ENCODE data around the gene CCDC88B.

CCDC88B gene

DNA sequence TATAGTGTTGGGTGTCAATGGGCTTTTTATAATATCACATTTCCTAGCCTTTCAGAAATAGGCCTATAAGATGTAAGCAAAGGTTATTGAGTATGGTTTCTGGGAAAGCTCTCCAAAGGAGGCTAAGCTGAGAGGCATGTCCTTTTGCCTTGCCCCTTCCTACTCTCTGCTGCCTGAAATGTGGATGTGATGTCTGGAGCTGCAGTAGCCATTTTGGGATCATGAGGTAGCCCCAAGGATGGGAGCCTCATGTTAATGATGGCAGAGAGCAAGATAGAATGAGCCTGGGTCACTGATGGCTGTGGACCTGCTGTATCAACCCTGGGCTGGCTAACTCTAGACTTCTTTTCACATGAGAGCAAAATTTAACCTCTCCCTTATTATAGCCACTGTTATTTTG lies 47.9 kb downstream of the CCDC88B start:
- no peak for ATAC-seq (ENCODE audit: insufficient read depth, low read depth)
- Histone ChIP-seq H3K9ac (ENCODE audit: low read depth, low read length) (no peak overlapping the region), H3K27me3 (ENCODE audit: insufficient read depth, low read length, poor library complexity) (no peaks in the 10 kb centered on the region), H3K4me1 (ENCODE audit: insufficient read depth, low read length) (no peaks in the 10 kb centered on the region), H3K9me3 (ENCODE audit: insufficient read depth, low read length, severe bottlenecking) (no peaks in the 10 kb centered on the region), H3K4me3 (ENCODE audit: low read depth in 1 of 2, low read length in 2 of 2) (no peak overlapping the region), H2AFZ (ENCODE audit: low read depth, low read length) (no peak overlapping the region), H3K36me3 (ENCODE audit: insufficient read depth, low read length) (no peaks in the 10 kb centered on the region), H3K27ac (ENCODE audit: low read length) (no peak overlapping the region), H4K20me1 (ENCODE audit: insufficient read depth, low read length) (no peaks in the 10 kb centered on the region), H3K79me2 (ENCODE audit: insufficient read depth, low read length) (no peaks in the 10 kb centered on the region), H3K4me2 (ENCODE audit: insufficient read depth, low read length) (no peak overlapping the region)
- TF ChIP-seq, protein P1, sequence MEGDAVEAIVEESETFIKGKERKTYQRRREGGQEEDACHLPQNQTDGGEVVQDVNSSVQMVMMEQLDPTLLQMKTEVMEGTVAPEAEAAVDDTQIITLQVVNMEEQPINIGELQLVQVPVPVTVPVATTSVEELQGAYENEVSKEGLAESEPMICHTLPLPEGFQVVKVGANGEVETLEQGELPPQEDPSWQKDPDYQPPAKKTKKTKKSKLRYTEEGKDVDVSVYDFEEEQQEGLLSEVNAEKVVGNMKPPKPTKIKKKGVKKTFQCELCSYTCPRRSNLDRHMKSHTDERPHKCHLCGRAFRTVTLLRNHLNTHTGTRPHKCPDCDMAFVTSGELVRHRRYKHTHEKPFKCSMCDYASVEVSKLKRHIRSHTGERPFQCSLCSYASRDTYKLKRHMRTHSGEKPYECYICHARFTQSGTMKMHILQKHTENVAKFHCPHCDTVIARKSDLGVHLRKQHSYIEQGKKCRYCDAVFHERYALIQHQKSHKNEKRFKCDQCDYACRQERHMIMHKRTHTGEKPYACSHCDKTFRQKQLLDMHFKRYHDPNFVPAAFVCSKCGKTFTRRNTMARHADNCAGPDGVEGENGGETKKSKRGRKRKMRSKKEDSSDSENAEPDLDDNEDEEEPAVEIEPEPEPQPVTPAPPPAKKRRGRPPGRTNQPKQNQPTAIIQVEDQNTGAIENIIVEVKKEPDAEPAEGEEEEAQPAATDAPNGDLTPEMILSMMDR (IDR thresholded peaks at IDR 0.05; ENCODE audit: borderline replicate concordance, extremely low read depth, low read length, poor library complexity, severe bottlenecking) = no peak
- TF ChIP-seq EZH2 (IDR thresholded peaks at IDR 0.05; ENCODE audit: borderline replicate concordance, low read depth, low read length, severe bottlenecking) = no peak
- DNase-seq = no peak

DNA sequence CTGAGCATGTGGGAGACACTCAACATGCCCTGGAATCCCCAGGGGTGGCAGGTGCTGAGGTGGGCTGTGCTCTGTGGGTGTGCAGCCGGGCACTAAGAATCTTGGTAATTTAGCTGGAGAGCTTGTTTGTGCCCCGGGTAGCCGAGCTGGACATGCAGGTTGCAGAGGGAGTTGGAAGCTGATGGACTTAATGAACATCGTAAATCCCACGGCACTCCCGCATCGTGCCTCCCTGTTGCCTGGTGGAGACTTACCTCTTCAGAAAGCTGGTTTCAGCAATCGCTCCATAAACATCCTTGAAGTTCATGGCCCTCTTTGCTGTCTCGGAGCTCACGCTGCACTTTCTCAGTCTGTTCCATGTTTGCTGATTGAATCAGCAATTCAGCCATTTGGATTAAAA lies 48.9 kb downstream of the CCDC88B start:
- H3K36me3 ChIP-seq (ENCODE audit: insufficient read depth, low read length) = no peaks in the 10 kb centered on the region
- no peaks in the 10 kb centered on the region for H3K9me3 ChIP-seq (ENCODE audit: insufficient read depth, low read length, severe bottlenecking)
- TF ChIP-seq EZH2 (IDR thresholded peaks at IDR 0.05; ENCODE audit: borderline replicate concordance, low read depth, low read length, severe bottlenecking) = no peak
- TF ChIP-seq, protein P1 (IDR thresholded peaks at IDR 0.05; ENCODE audit: borderline replicate concordance, extremely low read depth, low read length, poor library complexity, severe bottlenecking) = no peak
- ATAC-seq (ENCODE audit: insufficient read depth, low read depth) (no peak), DNase-seq (no peak)
- H3K79me2 ChIP-seq (ENCODE audit: insufficient read depth, low read length) = no peaks in the 10 kb centered on the region
- H3K4me3 ChIP-seq (ENCODE audit: low read depth in 1 of 2, low read length in 2 of 2) = no peak overlapping the region
- H3K9ac ChIP-seq (ENCODE audit: low read depth, low read length) = no peak overlapping the region
- H3K27me3 ChIP-seq (ENCODE audit: insufficient read depth, low read length, poor library complexity) = no peaks in the 10 kb centered on the region
- no peaks in the 10 kb centered on the region for H3K4me1 ChIP-seq (ENCODE audit: insufficient read depth, low read length)
- no peak overlapping the region for H3K27ac ChIP-seq (ENCODE audit: low read length)
- H3K4me2 ChIP-seq (ENCODE audit: insufficient read depth, low read length) = no peak overlapping the region
- no peaks in the 10 kb centered on the region for H4K20me1 ChIP-seq (ENCODE audit: insufficient read depth, low read length)
- no peak overlapping the region for H2AFZ ChIP-seq (ENCODE audit: low read depth, low read length)

DNA sequence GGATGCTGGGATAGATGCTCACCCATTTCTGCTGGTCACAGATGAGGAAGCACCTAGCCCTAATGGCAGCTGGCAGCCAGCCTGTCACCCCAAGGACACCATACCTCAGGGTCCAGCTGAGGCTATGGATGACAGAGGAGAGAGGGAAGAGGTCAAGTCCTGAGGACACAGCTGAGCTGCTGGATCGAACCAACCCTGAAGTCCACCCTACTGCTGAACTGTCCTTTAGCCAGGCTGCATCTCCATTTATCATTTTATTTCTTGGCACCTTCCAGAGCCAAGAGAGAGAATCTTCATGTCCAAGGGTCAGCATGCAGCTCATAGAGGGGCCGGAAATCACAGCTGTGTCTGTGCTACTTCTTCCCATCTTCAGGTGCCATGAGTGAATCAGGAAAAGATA lies 49.8 kb downstream of the CCDC88B start:
- TF ChIP-seq, protein P1 (IDR thresholded peaks at IDR 0.05; ENCODE audit: borderline replicate concordance, extremely low read depth, low read length, poor library complexity, severe bottlenecking) = no peak
- TF ChIP-seq EZH2 (IDR thresholded peaks at IDR 0.05; ENCODE audit: borderline replicate concordance, low read depth, low read length, severe bottlenecking) = no peak
- no peaks in the 10 kb centered on the region for H3K9me3 ChIP-seq (ENCODE audit: insufficient read depth, low read length, severe bottlenecking)
- no peak overlapping the region for H3K27ac ChIP-seq (ENCODE audit: low read length)
- H2AFZ ChIP-seq (ENCODE audit: low read depth, low read length) = no peak overlapping the region
- no peak overlapping the region for H3K9ac ChIP-seq (ENCODE audit: low read depth, low read length)
- H3K4me2 ChIP-seq (ENCODE audit: insufficient read depth, low read length) = no peak overlapping the region
- no peaks in the 10 kb centered on the region for H3K27me3 ChIP-seq (ENCODE audit: insufficient read depth, low read length, poor library complexity)
- no peaks in the 10 kb centered on the region for H3K36me3 ChIP-seq (ENCODE audit: insufficient read depth, low read length)
- DNase-seq (no peak), ATAC-seq (ENCODE audit: insufficient read depth, low read depth) (no peak)
- H3K79me2 ChIP-seq (ENCODE audit: insufficient read depth, low read length) = no peaks in the 10 kb centered on the region
- H3K4me3 ChIP-seq (ENCODE audit: low read depth in 1 of 2, low read length in 2 of 2) = no peak overlapping the region
- no peaks in the 10 kb centered on the region for H3K4me1 ChIP-seq (ENCODE audit: insufficient read depth, low read length)
- no peaks in the 10 kb centered on the region for H4K20me1 ChIP-seq (ENCODE audit: insufficient read depth, low read length)

DNA sequence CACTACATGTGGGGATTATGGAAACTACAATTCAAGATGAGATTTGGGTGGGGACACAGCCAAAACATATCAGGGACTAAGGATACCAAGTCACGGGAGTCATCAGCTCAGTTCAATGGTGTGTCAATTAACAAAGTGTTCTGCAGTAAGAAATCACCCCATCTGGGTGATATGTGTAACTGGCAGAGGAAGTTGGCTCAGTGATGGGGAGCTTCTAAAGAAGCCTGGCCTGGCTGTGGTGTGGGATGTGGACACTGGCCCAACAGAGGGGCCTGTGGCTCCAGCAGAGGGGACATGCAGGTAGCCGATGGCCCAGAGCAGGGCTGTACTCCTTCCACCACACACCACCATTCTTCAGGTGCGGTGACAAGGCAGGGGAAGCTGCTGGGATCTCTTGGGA lies 50.6 kb downstream of the CCDC88B start:
- Histone ChIP-seq H4K20me1 (ENCODE audit: insufficient read depth, low read length) (no peaks in the 10 kb centered on the region), H2AFZ (ENCODE audit: low read depth, low read length) (no peak overlapping the region), H3K9ac (ENCODE audit: low read depth, low read length) (no peak overlapping the region)

More for the DNA sequence above, 50.6 kb downstream of the CCDC88B start:
- no peak overlapping the region for H3K27ac ChIP-seq (ENCODE audit: low read length)
- H3K9me3 ChIP-seq (ENCODE audit: insufficient read depth, low read length, severe bottlenecking) = no peaks in the 10 kb centered on the region
- no peaks in the 10 kb centered on the region for H3K4me1 ChIP-seq (ENCODE audit: insufficient read depth, low read length)
- no peaks in the 10 kb centered on the region for H3K27me3 ChIP-seq (ENCODE audit: insufficient read depth, low read length, poor library complexity)
- no peak overlapping the region for H3K4me2 ChIP-seq (ENCODE audit: insufficient read depth, low read length)
- TF ChIP-seq, protein P1 (IDR thresholded peaks at IDR 0.05; ENCODE audit: borderline replicate concordance, extremely low read depth, low read length, poor library complexity, severe bottlenecking) = no peak
- no peak for TF ChIP-seq EZH2 (IDR thresholded peaks at IDR 0.05; ENCODE audit: borderline replicate concordance, low read depth, low read length, severe bottlenecking)
- H3K36me3 ChIP-seq (ENCODE audit: insufficient read depth, low read length) = no peaks in the 10 kb centered on the region
- DNase-seq = no peak
- no peak for ATAC-seq (ENCODE audit: insufficient read depth, low read depth)
- H3K4me3 ChIP-seq (ENCODE audit: low read depth in 1 of 2, low read length in 2 of 2) = no peak overlapping the region
- H3K79me2 ChIP-seq (ENCODE audit: insufficient read depth, low read length) = no peaks in the 10 kb centered on the region

Data from DND-41 (cell line).